SU-DHL-6 (cell line): Measurements from ENCODE around the gene TMEM128.

Experiments
- EZH2phosphoT487 ChIP-seq: fragments of 200-600 bp; sonication (generic), shearing (Covaris generic); conservative IDR thresholded peaks from 2 replicates; pipeline ENCODE4 v1.6.1; 2018; ENCODE audit warnings: mild to moderate bottlenecking, antibody characterized with exemption, low read length, moderate library complexity, mixed read lengths
- TF ChIP-seq, protein P1 (sequence below): fragments of 200-600 bp; sonication (generic); IDR thresholded peaks from one replicate; pipeline ENCODE4 v1.5.1; 2017; ENCODE audit warnings: antibody characterized with exemption, mild to moderate bottlenecking, low read length, moderate library complexity; ENCODE audit not compliant: insufficient read depth, poor library complexity, severe bottlenecking

DNA sequence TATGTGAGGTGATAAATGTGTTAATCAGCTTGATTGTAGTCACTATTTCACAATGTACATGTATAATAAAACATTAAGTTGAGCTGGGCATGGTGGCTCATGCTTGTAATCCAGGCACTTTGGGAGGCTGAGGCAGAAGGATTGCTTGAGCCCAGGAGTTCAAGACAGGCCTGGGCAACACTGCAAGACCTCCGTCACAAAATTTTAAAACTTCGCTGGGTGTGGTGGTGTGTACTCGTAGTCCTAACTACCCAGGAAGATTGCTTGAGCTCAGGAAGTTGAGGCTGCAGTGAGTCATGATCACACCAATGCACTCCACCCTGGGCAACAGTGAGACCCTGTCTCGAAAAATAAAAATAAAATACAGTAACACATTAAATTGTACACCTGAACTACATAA is 21.8 kb upstream of the TMEM128 start:
- TF ChIP-seq, protein P1, sequence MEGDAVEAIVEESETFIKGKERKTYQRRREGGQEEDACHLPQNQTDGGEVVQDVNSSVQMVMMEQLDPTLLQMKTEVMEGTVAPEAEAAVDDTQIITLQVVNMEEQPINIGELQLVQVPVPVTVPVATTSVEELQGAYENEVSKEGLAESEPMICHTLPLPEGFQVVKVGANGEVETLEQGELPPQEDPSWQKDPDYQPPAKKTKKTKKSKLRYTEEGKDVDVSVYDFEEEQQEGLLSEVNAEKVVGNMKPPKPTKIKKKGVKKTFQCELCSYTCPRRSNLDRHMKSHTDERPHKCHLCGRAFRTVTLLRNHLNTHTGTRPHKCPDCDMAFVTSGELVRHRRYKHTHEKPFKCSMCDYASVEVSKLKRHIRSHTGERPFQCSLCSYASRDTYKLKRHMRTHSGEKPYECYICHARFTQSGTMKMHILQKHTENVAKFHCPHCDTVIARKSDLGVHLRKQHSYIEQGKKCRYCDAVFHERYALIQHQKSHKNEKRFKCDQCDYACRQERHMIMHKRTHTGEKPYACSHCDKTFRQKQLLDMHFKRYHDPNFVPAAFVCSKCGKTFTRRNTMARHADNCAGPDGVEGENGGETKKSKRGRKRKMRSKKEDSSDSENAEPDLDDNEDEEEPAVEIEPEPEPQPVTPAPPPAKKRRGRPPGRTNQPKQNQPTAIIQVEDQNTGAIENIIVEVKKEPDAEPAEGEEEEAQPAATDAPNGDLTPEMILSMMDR = no peak
- no peak for TF ChIP-seq EZH2phosphoT487
